ENCODE measurements around the gene TNFSF12.

Gene TNFSF12

DNA sequence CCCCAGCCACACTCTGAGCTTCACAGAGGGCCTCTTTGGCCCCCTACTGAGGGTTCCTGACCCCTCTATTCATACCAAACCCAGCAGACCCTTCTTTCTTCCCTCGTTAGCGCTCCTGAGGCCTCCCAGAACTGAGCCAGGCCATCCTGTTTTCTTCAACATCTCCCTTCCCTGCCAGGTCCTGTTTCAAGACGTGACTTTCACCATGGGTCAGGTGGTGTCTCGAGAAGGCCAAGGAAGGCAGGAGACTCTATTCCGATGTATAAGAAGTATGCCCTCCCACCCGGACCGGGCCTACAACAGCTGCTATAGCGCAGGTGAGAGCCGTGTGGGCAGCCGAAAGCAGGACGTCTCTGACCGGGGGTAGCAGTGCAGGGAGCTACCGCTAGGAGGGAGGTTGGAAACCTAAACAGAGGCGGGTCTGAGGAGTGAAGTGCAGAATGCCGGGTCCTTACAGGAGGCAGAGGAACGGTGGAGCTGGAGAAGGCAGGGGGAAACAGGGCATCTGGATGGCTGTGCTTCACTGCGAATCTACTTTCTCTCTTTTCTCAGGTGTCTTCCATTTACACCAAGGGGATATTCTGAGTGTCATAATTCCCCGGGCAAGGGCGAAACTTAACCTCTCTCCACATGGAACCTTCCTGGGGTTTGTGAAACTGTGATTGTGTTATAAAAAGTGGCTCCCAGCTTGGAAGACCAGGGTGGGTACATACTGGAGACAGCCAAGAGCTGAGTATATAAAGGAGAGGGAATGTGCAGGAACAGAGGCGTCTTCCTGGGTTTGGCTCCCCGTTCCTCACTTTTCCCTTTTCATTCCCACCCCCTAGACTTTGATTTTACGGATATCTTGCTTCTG is 11.5 kb downstream of the TNFSF12 start:
- H3K4me3 ChIP-seq (ENCODE audit: low read depth, low read length) = peak overlapping the region; percentile 84
- TF ChIP-seq CTCF (IDR thresholded peaks at IDR 0.05; ENCODE audit: insufficient read depth, low read length, missing control alignments) = peak; percentile 83
- ChIA-PET POLR2A (interaction anchor here (0.9 to 2.5 kb wide), 6 partner anchors 11 to 215 kb away, joined by 3 to 13 read pairs (median 4); partner anchors contain the start of genes POLR2A and SAT2), CTCF (interaction anchor here (0.6 to 3.3 kb wide), 84 partner anchors 10 to 515 kb away, joined by 3 to 140 read pairs (median 6); partner anchors contain the start of genes CD68, CTDNEP1, GABARAP and GPS2)
- no peak for DNase-seq (ENCODE audit: low read depth, low spot score)

GRCh38 chr17:7561028-7561575 is 12.2 kb downstream of the TNFSF12 start:
- ChIA-PET CTCF (interaction anchor here (0.6 to 3.3 kb wide), 86 partner anchors 9 to 515 kb away, joined by 3 to 140 read pairs (median 5); partner anchors contain the start of genes CD68, CTDNEP1, GABARAP and GPS2), POLR2A (interaction anchor here (0.9 to 2.5 kb wide), 6 partner anchors 11 to 216 kb away, joined by 3 to 13 read pairs (median 4); partner anchors contain the start of genes POLR2A and SAT2)
- peak; percentile 92 for TF ChIP-seq CTCF (IDR thresholded peaks at IDR 0.05; ENCODE audit: insufficient read depth, low read length, missing control alignments)
- peak overlapping the region; percentile 84 for H3K4me3 ChIP-seq (ENCODE audit: low read depth, low read length)
- DNase-seq (ENCODE audit: low read depth, low spot score) = peak; percentile 23

- H3K4me3 ChIP-seq (ENCODE audit: low read depth, low read length) = peak within 1 kb of the TSS; percentile 84
- no peak for TF ChIP-seq CTCF (IDR thresholded peaks at IDR 0.05; ENCODE audit: insufficient read depth, low read length, missing control alignments)
- POLR2A ChIA-PET = interaction anchor here (1.2 to 2.5 kb wide), 3 partner anchors 12 to 206 kb away, joined by 4 to 13 read pairs (median 4); partner anchors contain the start of gene CD68
- DNase-seq (ENCODE audit: low read depth, low spot score) = peak; percentile 29
- CTCF ChIA-PET = interaction anchor here (0.6 to 3.3 kb wide), 49 partner anchors 9 to 516 kb away, joined by 3 to 140 read pairs (median 8); partner anchors contain the start of genes CD68, CTDNEP1, GABARAP and KCTD11
Observed at GRCh38 chr17:7561589-7562207, 12.8 kb downstream of the TNFSF12 start, which contains the start of gene SENP3. TSS of gene SENP3 (plus strand) at chr17:7561919. CDS start at chr17:7563077, 1,158 bp downstream.

DNA sequence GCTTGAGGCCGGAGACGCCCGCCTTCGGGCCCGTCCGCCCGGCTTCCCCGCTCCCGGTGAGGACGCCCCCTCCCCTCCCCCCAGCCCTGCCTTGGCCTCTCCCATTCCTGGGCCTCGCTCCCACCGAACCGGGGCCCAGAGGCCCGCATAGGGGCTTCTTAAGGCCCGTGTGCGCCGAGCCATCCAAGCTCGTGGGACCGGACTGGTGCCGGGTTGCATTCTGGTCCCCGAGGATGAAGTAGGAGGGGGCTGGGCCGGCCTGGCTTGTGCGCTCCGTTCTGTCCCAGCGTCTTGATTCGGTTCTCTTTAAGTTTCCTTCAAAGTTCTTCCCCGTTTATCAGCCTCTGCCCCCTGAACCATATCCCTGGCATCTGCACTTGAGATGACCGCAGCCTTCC is 13.3 kb downstream of the TNFSF12 start:
- DNase-seq (ENCODE audit: low read depth, low spot score) = no peak
- TF ChIP-seq CTCF (IDR thresholded peaks at IDR 0.05; ENCODE audit: insufficient read depth, low read length, missing control alignments) = no peak
- ChIA-PET POLR2A (interaction anchor here (0.6 to 1.2 kb wide), 2 partner anchors 18 to 127 kb away, joined by 4 read pairs; partner anchors contain the start of gene CD68), CTCF (interaction anchor here (0.8 to 3.3 kb wide), 10 partner anchors 8 to 238 kb away, joined by 3 to 115 read pairs (median 30); partner anchors contain the start of genes CD68, KCTD11, MPDU1 and SOX15)
- H3K4me3 ChIP-seq (ENCODE audit: low read depth, low read length) = peak overlapping the region; percentile 84

GRCh38 chr17:7563115-7563869 is 14.4 kb downstream of the TNFSF12 start:
- ChIA-PET CTCF (interaction anchor here (0.8 kb wide), 1 partner anchor 49 kb away, joined by 3 read pairs; no protein-coding TSS in a partner anchor), POLR2A (no interaction called here)
- DNase-seq (ENCODE audit: low read depth, low spot score) = no peak
- TF ChIP-seq CTCF (IDR thresholded peaks at IDR 0.05; ENCODE audit: insufficient read depth, low read length, missing control alignments) = no peak
- peak overlapping the region; percentile 8 for H3K4me3 ChIP-seq (ENCODE audit: low read depth, low read length)

Measured in AG04449 (cell line).